NCI-H1436 (cell line): ENCODE data around the gene MAST4.

Source experiments
- DNase-seq: peaks from one replicate; lab custom pipeline; 2025; lab: John Stamatoyannopoulos, UW

MAST4 gene

DNA sequence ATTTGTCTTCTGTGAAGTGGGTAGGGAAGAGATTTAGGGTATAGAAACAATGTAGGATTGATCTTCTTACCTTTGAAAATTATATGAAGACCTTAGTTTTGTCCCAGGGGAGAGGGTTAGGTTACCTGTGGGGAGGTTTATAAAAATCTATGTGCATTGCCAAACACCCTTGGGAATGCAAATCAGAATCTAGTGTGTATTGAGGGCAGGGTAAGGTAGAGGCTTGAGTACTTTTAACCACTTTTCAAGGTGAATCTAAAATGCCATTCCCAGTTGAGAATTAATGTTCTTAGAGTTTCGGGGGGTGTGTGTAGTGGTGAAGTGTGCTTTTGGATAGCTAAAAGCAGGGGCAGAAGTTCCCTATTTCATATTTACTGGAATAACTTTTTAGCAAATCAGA lies 312.0 kb downstream of the MAST4 start:
- no peak for DNase-seq

DNA sequence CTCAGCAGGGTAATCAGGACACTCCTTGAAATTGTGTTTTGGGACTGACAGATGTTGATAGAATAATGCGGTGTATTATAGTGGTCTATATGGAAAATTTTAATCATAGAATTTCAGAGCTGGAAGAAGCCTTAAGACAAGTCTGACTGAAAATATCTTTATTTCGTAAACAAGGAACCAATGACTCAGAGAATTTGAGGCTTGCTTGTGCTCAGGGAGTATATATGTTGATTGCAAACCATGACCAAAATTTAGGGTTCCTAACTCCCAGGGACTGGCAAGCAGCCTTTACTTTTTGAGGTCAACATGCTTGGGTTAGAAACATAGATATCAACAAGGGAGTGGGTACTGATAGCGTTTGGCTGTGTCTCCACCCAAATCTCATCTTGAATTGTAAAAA lies 313.2 kb downstream of the MAST4 start:
- no peak for DNase-seq

DNA sequence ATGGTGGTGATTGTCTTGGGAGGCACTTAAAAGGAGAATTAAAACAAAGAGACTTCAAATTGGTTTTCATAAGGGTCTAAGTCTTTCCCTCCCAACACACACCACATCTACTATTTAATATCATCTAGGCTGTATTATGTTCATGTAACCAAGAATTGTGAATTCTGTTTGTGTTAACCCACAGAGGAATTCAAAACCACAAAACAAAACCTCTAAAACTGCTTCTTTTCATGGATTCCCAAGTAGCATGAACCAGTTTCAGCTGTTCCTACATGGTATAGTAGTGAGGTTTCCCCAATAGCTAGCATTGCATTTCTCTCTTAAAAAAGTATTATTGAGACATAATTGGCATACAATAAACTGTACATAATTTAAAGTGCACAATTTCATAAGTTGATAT lies 316.6 kb downstream of the MAST4 start:
- DNase-seq, result no peak

DNA sequence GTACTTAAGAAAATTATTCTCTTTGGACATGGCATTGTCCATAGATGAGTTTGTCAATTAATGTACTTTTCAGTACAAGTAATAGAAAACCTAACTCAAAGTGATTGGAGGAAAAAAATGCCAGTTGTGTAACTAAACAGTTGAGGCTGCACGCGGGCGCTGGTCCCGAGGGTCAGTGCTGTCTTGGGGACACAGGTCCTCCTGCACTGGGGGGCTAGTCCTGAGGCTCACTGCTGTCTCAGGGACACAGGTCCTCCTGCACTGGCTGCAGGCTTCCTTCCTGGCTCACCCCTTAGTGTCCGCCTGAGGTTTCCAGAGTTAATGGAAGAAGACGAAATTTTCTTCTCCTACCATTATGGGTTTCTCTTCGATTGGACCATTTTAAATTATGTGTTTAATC lies 319.3 kb downstream of the MAST4 start:
- no peak for DNase-seq

DNA sequence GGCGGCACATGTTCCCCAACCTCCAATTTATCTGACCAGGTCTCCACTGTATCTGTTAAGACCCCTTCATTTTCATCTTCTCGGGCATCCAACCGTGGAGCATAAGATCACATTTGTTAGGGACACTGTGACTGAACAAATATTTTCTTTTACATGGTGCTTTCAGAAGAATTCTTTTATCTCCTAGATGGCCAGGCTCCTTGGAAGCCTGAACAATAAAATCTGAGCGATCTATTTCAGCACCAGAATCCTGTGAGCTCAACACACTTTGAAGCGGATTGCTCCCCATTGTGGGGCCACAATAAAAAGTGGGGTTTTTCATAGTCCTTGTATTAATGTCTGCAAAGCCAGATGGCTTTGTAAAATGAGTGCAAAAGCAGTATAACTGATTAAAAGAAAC lies 326.7 kb downstream of the MAST4 start:
- no peak for DNase-seq

DNA sequence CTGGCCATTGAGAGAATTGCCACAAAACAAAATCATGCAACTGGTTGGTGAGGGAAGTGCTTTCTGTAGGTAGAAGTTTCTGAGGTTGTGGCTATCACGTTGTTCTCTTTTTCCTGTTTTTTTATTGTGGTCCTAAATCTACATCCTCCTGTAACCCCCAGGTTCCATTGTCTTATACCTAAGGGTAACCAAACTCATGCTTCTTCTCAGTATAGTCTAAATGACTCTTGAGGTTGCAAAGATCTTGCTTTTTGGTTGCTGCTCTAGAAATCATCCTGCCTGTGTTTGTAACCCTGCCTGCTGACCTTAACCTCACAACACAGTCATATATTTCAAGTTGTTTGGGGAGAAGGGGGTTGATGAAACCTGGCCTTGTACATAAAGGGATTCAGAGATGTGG lies 327.3 kb downstream of the MAST4 start:
- no peak for DNase-seq

DNA sequence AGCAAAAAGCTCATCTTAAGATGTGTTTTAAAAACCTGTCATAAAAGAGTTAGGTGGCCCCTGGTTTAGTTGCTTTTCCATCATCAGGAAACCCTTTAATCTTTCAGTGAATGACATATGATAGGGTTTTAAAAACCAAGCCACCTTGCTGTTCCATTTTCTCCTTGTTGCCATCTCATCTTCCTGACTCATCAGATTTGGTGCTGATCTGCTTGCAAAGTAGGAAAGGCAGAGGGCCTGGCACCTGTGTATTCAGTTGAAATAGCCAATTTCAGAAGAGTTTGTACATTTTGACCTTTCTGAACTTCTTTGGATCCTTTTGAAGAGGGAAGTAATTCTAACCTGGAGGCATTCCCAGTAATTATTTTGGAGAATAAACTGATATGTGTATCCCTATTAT lies 327.7 kb downstream of the MAST4 start:
- no peak for DNase-seq

DNA sequence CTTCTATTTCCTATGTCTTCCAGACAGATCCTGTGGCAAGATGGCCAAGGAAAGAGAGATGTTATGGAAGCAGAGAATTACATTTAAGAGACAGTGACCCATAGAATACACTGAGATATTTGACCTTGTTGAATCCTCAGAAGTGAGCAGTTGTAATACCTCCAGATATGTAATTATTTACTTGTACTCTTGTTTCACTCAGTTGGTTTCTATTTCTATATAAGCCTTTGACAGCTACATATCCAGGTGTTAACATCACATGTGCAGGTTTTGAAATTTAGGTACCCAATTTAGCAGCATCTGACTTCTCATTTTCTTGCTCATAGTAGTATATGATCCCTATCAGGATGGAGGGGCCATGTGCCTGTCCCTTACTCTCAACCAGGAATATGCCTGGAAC lies 330.9 kb downstream of the MAST4 start:
- DNase-seq, result no peak

DNA sequence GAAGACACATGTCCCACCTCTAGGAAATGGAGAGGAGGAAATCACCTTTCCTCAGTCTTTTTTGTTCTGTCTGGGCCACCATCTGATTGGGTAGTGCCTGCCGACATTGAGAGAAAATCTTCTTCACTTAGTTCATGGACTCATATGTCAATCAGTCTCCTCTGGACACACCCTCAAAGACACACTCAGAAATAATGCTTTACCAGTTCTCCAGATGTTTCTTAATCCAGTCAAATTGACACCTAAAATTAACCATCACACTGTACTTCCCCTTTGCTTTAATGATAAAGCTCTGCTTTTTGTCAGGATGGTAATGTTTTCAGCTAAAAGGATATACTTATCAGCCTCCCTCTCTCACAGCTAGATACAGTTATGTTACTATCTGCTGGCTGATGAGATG lies 333.1 kb downstream of the MAST4 start:
- no peak for DNase-seq

DNA sequence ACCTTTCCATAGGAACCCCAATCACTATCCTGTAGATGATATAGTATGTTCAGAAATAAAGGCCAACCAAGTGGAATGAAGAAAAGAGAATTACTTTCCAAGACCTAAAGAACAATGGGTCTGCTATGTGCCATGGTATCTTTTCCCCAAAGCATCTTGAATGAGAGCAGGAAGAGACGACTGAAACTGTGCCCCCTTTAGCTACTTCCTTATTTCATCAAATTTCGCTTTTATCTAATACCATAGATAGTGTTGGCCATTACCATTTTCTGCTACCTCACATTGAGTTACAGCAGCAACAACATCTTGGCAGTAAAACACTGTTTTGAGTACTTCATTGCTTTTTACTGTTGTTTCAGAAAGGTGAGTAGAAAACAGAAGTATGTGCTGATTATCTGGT lies 333.8 kb downstream of the MAST4 start:
- DNase-seq, result no peak

DNA sequence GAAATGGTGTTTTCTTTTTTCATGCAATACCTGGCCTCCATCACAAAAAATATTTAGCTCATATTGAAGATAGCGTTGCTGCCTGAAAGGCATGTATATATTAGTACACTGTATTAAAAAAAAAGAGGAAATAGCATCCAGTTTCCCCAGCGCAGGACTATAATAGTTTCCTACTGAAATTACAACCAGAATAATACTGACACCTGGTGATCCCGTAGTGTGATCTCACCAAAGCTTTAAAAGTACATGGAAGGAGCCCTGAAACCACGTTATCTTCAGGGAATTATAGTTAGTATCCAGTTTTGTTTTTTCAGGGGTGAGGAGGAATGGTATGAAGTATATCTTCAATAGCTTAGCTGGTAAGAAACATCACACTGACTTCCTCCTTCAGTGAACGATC lies 335.5 kb downstream of the MAST4 start:
- no peak for DNase-seq

DNA sequence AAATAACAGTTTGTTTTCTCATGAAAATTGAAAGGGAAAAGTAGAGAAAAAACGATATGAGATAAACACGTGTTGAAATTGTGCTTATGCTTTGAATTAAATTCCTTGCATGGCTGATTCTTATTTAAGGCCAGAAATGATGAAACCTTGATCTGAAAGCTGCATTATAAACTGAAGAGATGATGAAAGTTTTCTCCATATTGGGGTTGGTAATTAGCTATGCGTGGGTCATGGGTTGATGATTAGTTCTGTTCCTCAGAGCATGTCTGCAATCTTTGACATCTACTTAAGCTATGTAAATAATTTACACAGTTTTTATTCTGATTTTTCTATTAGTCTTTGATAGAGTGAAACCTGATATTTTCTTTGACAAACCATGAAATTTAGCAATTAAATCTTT lies 336.3 kb downstream of the MAST4 start:
- no peak for DNase-seq

DNA sequence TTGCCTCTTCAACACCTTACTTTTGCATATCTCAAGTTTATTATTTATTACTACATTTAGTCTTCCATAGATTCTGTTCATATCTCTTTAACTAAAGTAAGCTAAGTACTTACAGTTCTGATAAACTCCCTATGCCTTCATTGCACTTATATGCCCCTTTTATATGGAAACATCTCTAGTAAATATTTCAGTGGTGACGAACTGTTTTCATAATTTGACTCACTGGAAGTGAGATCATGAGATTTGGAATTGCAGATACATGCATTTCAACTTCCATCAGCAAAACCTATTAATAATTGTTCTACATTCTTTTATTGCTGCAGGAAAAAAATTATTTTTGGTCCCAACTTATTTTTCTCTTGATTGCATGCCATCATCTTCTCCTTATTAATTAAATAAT lies 336.9 kb downstream of the MAST4 start:
- DNase-seq, result no peak

DNA sequence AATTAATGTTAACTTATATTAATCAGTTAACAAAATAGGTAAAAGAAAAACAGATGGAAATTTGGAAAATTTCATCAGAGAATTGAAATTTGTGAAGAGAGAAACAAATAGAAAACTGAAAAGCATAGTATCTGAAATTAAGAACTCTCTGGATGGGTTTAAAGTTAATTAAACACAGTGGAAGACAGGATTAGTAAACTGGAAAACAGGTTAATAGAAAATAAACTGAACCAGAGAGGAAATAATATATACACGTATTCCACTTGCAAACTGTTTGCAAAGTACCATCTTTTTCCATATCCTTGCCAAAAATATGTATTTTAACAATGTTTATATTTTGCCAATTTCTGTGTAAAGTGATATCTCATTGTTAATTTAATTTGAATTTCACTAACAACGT lies 342.9 kb downstream of the MAST4 start:
- no peak for DNase-seq

DNA sequence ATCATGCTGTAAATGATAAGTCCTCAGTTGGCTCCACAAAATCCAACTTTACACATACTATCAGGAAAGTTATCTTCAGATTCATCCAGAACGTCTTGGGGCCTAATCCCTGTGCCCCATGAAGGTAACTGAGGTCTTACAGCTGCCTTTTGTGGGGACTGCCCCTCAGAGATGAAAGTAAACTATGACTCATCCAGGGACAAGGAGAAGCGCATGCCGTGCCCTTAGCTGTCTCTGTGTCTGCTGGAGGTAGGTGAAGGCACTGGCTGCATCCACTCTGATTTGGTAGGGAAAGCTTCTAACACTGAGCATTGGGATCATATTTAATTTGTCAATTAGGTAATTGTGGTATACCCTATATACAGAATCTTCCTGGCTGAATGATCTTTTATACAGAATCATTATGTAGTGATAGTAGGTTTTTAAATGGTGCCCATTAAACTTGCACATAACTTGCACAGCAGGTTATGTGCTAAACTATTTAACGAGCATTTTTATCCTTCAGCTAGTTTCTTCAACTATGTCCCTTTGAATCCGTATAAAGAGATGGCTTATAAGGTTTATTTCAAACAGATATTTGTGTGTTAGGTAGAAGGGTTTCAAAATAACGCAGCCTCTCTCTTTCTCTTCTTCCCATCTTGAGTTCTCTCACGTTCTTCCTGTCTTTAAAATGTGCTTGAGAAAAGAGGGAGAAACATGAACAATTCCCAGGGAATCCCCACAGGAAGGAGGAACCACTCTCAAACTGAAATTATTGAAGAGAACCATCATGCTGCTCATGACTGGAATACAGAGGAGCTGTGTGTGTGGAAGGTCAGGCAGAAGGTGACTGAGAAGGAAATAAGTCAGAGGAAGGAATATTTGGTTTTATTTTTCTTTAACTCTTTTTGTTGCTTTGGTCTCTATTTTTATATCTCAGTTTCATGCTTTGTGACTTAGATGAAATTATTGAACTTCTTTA lies 349.5 kb downstream of the MAST4 start:
- no peak for DNase-seq

DNA sequence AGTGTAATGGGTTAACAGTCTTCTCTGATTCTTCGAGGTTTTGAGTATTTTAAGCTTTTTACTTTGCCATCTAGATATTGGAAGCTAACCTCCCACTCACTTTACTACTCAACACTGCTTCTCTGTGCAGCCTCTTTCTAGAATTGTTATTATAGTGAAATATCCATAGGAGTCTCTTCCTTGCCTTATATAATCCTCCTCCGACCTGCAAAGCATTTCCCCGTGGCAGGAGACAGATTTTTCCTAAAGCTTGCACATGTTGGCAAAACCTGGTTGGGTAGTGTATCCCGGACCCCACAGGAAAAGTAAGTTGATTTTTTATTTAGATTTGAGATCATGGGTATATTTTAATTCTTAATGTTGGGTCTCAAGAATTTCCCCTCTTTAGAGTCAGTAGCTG lies 351.3 kb downstream of the MAST4 start:
- no peak for DNase-seq

DNA sequence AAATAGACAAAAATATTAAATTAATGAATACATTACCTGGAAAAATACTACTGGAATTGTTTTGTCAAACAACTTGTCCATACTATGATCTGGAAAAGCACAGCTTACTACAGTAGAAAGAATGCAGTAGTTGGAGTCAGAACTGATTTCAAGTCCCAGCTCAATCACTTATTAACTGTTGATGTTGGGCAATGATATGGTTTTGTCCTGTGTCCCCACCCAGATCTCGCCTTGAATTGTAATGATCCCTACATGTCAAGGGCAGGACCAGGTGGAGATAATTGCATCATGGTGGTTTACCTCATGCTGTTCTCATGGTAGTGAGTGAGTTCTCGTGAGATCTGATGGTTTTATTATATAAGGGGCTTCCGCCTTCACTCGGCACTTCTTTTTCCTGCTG lies 352.9 kb downstream of the MAST4 start:
- no peak for DNase-seq

DNA sequence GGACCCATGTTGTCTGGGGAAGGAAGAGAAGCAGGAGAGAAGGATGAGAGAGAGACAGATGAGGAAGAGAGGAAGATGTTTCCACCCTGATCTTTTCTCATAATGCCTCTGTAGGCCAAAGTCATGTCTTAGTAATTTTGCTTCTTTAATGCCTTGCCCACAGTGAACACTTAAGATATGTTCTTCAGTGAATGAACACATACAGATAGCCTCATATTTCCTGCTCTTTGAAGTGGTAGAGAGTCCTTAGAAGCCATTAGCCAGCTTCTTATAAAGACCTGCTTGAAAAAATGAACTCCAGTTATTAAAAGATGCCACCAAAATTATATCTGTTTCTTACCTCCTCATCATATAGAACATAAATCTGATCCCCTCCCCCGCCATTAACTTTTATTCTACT lies 356.0 kb downstream of the MAST4 start:
- DNase-seq, result no peak

DNA sequence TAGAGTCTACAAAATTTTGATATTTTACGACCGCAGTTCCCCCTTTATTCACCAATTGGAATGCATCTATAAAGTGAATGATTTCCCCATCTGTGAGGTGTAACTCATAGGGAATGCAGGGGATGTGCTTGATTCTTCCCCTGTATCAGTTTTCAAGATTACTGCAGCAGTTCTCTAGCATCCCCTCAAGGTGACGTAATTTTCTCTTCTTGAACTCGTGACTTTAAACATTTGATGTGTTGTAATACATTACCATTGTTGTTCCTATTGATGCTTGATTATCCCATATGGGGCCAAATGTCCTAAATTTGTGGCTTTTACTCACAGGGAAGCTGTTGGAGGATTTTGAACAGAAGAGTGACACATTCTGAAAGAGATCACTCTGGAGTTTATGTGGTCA lies 360.2 kb downstream of the MAST4 start:
- DNase-seq, result no peak

DNA sequence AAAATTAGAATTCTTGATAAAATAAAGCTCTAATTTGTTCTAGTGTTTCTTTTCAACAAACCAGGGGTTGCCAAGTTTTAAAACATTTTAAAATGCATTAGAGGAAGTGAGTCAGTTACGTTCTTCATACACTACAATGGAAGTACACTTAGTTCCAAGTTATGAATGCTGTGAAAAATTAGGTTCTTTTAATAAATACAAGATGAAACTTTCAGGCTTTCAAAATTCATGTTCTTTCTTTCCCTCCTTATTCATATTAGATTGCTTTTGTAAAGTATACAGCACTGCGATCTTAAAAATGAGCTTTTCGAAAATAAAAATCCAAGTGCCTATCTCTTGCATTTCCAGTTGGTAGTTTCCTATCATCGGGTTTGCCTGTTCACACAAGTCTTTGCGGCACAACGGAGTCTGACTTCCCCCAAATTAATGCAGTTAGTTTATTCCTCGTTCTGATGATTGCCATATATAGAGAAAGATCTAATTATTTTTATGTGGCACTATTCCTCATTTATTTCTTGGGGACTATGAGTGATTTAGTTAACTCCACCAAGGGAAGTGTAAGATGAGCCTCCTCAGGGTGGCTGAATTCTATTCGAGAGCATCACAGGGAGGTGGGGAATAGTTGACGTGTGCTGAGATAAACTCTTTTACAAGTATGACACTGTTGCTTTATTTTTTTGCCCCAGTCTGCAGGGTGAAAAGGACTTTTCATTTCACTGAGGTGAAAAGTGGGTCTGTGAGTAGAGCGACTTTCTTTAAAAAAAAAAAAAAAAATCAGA lies 362.2 kb downstream of the MAST4 start:
- DNase-seq, result no peak

DNA sequence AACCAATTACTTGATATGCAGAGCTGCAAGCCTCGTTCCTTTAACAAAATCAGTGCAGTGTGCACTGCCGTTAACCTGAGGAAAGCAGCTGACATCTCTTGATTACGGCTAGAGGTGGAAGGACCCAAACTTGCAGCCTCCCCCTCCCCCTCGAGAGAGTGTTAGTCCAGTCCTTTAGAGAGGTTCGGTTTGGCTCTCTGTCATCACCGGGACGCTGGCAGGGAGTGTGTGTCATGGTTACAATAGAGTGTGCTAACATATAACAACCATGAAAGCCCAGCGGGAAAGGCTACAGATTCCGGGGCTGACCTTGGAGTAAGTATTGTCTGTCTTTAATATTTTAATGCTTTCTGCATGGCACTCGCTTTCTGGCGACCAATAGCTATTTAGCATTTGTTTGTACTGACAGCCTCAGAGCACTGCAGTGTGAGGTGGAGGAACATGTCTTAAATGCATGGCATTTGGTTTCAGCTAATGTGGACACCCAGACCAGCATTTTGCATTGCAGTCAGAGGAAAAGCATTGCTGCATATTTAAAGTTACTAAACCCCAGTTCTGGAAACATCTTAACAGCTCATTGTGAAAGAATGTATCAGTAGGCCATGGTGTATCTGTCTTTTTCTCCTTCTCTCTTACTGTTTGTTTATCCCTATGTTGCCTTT lies 362.9 kb downstream of the MAST4 start:
- DNase-seq, result no peak

DNA sequence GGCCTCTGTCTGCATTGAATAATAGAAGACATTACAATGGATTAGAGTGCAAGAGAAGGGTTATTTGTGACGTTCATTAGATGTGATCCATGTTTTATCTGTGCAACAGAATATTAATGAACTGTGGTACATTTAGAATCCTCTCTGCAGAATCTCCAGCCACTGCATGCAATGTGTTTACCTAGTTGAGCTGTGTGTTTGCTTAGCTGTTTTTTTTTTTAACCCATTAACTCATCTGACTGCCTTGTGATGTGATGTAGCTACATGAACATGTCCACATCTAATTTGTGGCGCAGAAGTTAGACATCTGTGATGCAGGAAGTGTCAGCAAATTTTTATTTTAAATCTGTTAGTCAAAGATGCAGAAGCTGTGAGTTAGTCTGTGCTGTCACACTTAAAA lies 363.5 kb downstream of the MAST4 start:
- no peak for DNase-seq
